GM12878 (cell line): ENCODE measurements around the gene VAV2. TPM values are rescaled to one million over a fixed set of nuclear protein-coding genes. Genes with fewer than 3 reads are reported as not detected.
A peak's percentile ranks its signal among the peaks of the same experiment; 100 is the strongest.

Experiments
- ATAC-seq: fragments of 200-7000 bp; cut with Tn5 transposase; 3 replicates; pipeline ENCODE4 v1.9.1; 2020; ENCODE audit warnings: mild to moderate bottlenecking, moderate library complexity
- BruUV-seq: library from RNA; stranded (reverse); fragments of 400-500 nt; replicated peaks from 2 replicates; lab custom pipeline; 2021; lab: Mats Ljungman, UMichigan
- CTCF ChIA-PET: fragments of 300-600 bp; sonication (Branson Sonifier 250); formaldehyde crosslinking; extraction: SDS; loops from one replicate; lab custom pipeline; 2021; ENCODE audit warnings: inconsistent platforms; lab: Yijun Ruan, JAX
- POLR2A ChIA-PET: fragments of 350-600 bp; formaldehyde crosslinking; extraction: SDS; loops from one replicate; lab custom pipeline; 2021; ENCODE audit warnings: inconsistent platforms; lab: Charles Lee
- RAD21 ChIA-PET: fragments of 300-600 bp; sonication (Branson Sonifier 250); formaldehyde crosslinking; loops from one replicate; lab custom pipeline; 2023; ENCODE audit warnings: antibody characterized with exemption; ENCODE audit not compliant: unreplicated experiment; lab: Charles Lee
- SMC1A ChIA-PET: fragments of 300-600 bp; sonication (Branson Sonifier 250); formaldehyde crosslinking; loops from one replicate; lab custom pipeline; 2023; ENCODE audit not compliant: unreplicated experiment, uncharacterized antibody; lab: Charles Lee
- DNase-seq: peaks from one replicate; pipeline ENCODE4 v3.0.0-alpha.2; 2011; ENCODE audit warnings: low read depth, low spot score
- FAIRE-seq: peaks from 3 replicates; lab custom pipeline; 2011; peaks lifted over from hg19 to GRCh38; lab: Jason Lieb, UNC
- H2AFZ ChIP-seq: 2 replicates; pipeline ENCODE4 v1.6.0; 2011; ENCODE audit warnings: low read depth, low read length, control low read depth; ENCODE audit not compliant: control insufficient read depth
- H3K27ac ChIP-seq: 2 replicates; pipeline ENCODE4 v1.5.1; 2011; ENCODE audit warnings: control low read depth; ENCODE audit not compliant: control insufficient read depth, insufficient read depth
- H3K27me3 ChIP-seq, 2 experiments: replicated peaks in 1 of 2; 2 replicates each; pipeline versions ENCODE4 v1.6.0 to v1.6.1; 2011; ENCODE audit warnings: low read length in 1 of 2; ENCODE audit not compliant: control insufficient read depth in 2 of 2, insufficient read depth in 2 of 2
- H3K36me3 ChIP-seq, 2 experiments: 2 replicates each; pipeline ENCODE4 v1.5.1; 2011; ENCODE audit warnings: low read length in 1 of 2; ENCODE audit not compliant: control insufficient read depth in 2 of 2, insufficient read depth in 2 of 2
- H3K4me1 ChIP-seq: 2 replicates; pipeline ENCODE4 v1.6.1; 2011; ENCODE audit warnings: mild to moderate bottlenecking, low read length, moderate library complexity, mixed read lengths; ENCODE audit not compliant: control insufficient read depth, insufficient read depth
- H3K4me2 ChIP-seq: 2 replicates; pipeline ENCODE4 v1.6.0; 2011; ENCODE audit warnings: control low read depth; ENCODE audit not compliant: control insufficient read depth, insufficient read depth
- H3K4me3 ChIP-seq: fragments of 200-600 bp; sonication (generic); 2 replicates; pipeline ENCODE4 v1.5.1; 2016
- H3K79me2 ChIP-seq: 2 replicates; pipeline ENCODE4 v1.6.0; 2011; ENCODE audit warnings: low read length; ENCODE audit not compliant: control insufficient read depth, insufficient read depth
- H3K9ac ChIP-seq: 2 replicates; pipeline ENCODE4 v1.8.0; 2011; ENCODE audit warnings: low read length, control low read depth, mixed read lengths; ENCODE audit not compliant: control insufficient read depth, insufficient read depth
- H3K9me3 ChIP-seq: replicated peaks from 3 replicates; pipeline ENCODE4 v1.5.1; 2011; ENCODE audit warnings: mild to moderate bottlenecking, low read length; ENCODE audit not compliant: control insufficient read depth, insufficient read depth
- H4K20me1 ChIP-seq: 2 replicates; pipeline ENCODE4 v1.6.0; 2011; ENCODE audit not compliant: control insufficient read depth, insufficient read depth
- IKZF1 ChIP-seq: fragments of 450-650 bp; conservative IDR thresholded peaks from 2 replicates; pipeline ENCODE4 v1.6.1; 2017; ENCODE audit warnings: antibody characterized with exemption, mild to moderate bottlenecking
- MEF2A ChIP-seq: IDR thresholded peaks from 2 replicates; pipeline ENCODE4 v1.6.1; 2011; ENCODE audit warnings: low read depth, mild to moderate bottlenecking, low read length, moderate library complexity; ENCODE audit not compliant: insufficient read depth
- POLR2AphosphoS2 ChIP-seq: IDR thresholded peaks from 2 replicates; pipeline ENCODE4 v1.6.1; 2011; ENCODE audit warnings: low read depth, mild to moderate bottlenecking, low read length, improper control_type of control experiment, moderate library complexity
- POLR2AphosphoS5 ChIP-seq: IDR thresholded peaks from 2 replicates; pipeline ENCODE4 v1.6.1; 2011; ENCODE audit warnings: mild to moderate bottlenecking, low read length, inconsistent platforms
- SMAD5 ChIP-seq: IDR thresholded peaks from 2 replicates; pipeline ENCODE4 v1.6.1; 2016; ENCODE audit warnings: antibody characterized with exemption, low read depth
- SPI1 ChIP-seq: IDR thresholded peaks from 2 replicates; pipeline ENCODE4 v1.6.1; 2011; ENCODE audit warnings: low read depth, mild to moderate bottlenecking, low read length, moderate library complexity, borderline replicate concordance; ENCODE audit not compliant: insufficient read depth
- TBL1XR1 ChIP-seq: IDR thresholded peaks from 2 replicates; pipeline ENCODE4 v1.6.1; 2012; ENCODE audit warnings: low read depth, low read length, improper control_type of control experiment
- YBX1 ChIP-seq: fragments of 450-650 bp; IDR thresholded peaks from 2 replicates; pipeline ENCODE4 v1.6.1; 2016; ENCODE audit warnings: antibody characterized with exemption
- WGBS: methylation state at CpG from one replicate; pipeline ENCODE4 v1.1.6; 2016; ENCODE audit warnings: low lambda C conversion rate; ENCODE audit not compliant: insufficient replicate concordance, insufficient coverage; ENCODE audit errors: missing lambda C conversion rate; 5-methylcytosine and 5-hydroxymethylcytosine counted together
- in situ Hi-C: fragments of 300-500 bp; cut with MboI; formaldehyde crosslinking; loops from 9 replicates; pipeline ENCODE4 v1.14.3; 2018; ENCODE audit warnings: mixed read lengths
- intact Hi-C: fragments of 100-400 bp; cut with micrococcal nuclease; formaldehyde crosslinking; loops from one replicate; pipeline ENCODE4 v1.14.2; 2022; ENCODE audit not compliant: unreplicated experiment
- polyA plus RNA-seq, 11 experiments: library from polyadenylated mRNA; depleted of rRNA in 4 of 11; unstranded in 6 of 11; stranded (reverse) in 5 of 11; fragments of >200 nt; fragmentation: Nextera tagmentation in 4 of 11; fragmentation: Illumina TruSeq in 1 of 11; extraction: Ambion mirVana in 4 of 11; extraction: Trizol in 1 of 11; gene quantifications; 1 replicate in 1 of 11; 2 replicates in 10 of 11; pipeline versions ENCODE4 v1.2.1 to v1.2.3, GENCODE V29; 2011 to 2016; ENCODE audit warnings: inconsistent platforms in 2 of 11, missing spikeins in 2 of 11, low read depth in 1 of 11
- total RNA-seq, 4 experiments: library from RNA; depleted of rRNA in 3 of 4; stranded (reverse); fragments of >200 nt in 3 of 4; fragmentation: Illumina TruSeq in 1 of 4; extraction: Trizol in 1 of 4; gene quantifications; 2 replicates each; pipeline versions ENCODE4 v1.2.1 to v1.2.3, GENCODE V29; 2013 to 2021
- TF ChIP-seq, protein P1 (sequence below): fragments of 450-650 bp; IDR thresholded peaks from 2 replicates; pipeline ENCODE4 v1.6.1; 2016; ENCODE audit warnings: mild to moderate bottlenecking, moderate library complexity, borderline replicate concordance
- TF ChIP-seq, protein P2 (sequence below): fragments of 450-650 bp; IDR thresholded peaks from 2 replicates; pipeline ENCODE4 v1.6.1; 2017; ENCODE audit warnings: borderline replicate concordance
- TF ChIP-seq, protein P3 (sequence below): IDR thresholded peaks from 2 replicates; pipeline ENCODE4 v1.6.1; 2011; ENCODE audit warnings: low read depth, mild to moderate bottlenecking, low read length, moderate library complexity, borderline replicate concordance; ENCODE audit errors: extremely low read depth

The VAV2 gene
- total and polyA plus RNA-seq, 10 of the 15 experiments (the other 5 are each of a cell fraction or from before 2014, with no cell fraction given) = 0.13 to 43.9 (median 16.9) TPM

DNA sequence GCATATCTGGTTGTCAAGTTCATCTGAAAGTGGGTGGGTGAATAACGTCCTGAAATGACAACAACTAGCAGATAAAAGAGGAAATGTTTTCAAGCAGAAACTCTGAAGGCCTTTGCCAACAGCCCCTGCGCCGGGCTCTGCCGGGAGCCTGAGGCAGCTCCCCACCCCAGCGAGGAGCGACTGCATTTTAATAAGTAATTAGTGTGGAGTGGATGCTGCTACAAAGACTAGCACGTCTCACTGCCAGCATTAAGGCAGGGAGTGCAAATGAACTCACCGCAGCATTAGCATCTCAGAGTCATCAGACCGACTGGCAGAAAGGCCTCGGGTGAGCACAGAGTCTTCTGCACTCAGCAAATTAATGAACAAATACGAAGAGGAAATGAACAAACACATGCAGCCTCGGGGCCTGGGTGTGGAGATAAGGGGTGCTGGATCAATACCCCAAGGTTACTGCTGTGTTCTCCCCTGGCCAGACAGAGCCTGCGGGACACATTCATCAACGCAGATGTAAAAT, 63.8 kb downstream of the VAV2 start:
- 39% methylated on average over 14 of the region's 14 CpGs for WGBS

DNA sequence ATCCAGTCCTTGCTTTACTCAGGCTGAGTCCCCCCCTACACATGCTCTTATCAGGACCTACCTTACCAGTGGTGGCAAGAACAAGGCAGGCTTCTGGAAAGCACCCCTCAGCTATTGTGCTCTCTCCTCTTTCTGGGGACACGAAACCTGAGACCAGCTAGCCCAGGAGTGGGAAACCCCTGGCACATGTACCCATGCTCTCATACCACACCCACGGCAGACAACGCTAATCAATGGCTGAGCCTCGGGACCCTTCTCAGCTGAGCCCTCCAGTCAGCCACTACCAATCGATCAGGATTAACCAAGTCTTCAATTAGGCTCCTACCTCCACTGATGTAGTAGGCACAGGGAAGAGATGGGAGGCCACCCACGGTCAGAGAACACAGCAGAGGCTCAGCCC, 65.1 kb downstream of the VAV2 start:
- Histone ChIP-seq H3K9ac (no peak overlapping the region), H3K27ac (peak overlapping the region; percentile 29), H3K36me3 (peaks cover 2 to 3% of the 10 kb centered on the region in 2 experiments; a peak in 3 of 4 replicates), H3K79me2 (peaks cover 37% of the 10 kb centered on the region), H3K9me3 (no peaks in the 10 kb centered on the region; the same call in 2 of the 3 replicates), H3K4me1 (peaks cover 11% of the 10 kb centered on the region), H3K4me3 (no peak overlapping the region), H3K4me2 (peak overlapping the region; percentile 27; the same call in 1 of the 2 replicates), H2AFZ (no peak overlapping the region), H4K20me1 (no peaks in the 10 kb centered on the region; the same call in 1 of the 2 replicates), H3K27me3 (no peaks in the 10 kb centered on the region)
- peak; percentile 49 for DNase-seq
- intact Hi-C loops = loop anchor here (2.0 kb wide), 1 partner anchor 66 kb away; the partner anchor contains the start of gene VAV2
- ChIA-PET POLR2A (interaction anchor here (0.9 to 1.8 kb wide), 3 partner anchors 10 to 41 kb away, joined by 3 to 14 read pairs (median 6); no protein-coding TSS in a partner anchor), CTCF (no interaction called here), RAD21 (no interaction called here), SMC1A (interaction anchor here (1.1 to 1.3 kb wide), 3 partner anchors 18 to 32 kb away, joined by 3 to 4 read pairs (median 3); no protein-coding TSS in a partner anchor)
- no peak for FAIRE-seq
- no TSS peak for BruUV-seq
- WGBS = 57% methylated on average over 6 of the region's 6 CpGs
- peak; percentile 95 for ATAC-seq
- in situ Hi-C loops = no loop called here
- TF ChIP-seq TBL1XR1 = no peak
- TF ChIP-seq IKZF1 = no peak
- TF ChIP-seq, protein P1, sequence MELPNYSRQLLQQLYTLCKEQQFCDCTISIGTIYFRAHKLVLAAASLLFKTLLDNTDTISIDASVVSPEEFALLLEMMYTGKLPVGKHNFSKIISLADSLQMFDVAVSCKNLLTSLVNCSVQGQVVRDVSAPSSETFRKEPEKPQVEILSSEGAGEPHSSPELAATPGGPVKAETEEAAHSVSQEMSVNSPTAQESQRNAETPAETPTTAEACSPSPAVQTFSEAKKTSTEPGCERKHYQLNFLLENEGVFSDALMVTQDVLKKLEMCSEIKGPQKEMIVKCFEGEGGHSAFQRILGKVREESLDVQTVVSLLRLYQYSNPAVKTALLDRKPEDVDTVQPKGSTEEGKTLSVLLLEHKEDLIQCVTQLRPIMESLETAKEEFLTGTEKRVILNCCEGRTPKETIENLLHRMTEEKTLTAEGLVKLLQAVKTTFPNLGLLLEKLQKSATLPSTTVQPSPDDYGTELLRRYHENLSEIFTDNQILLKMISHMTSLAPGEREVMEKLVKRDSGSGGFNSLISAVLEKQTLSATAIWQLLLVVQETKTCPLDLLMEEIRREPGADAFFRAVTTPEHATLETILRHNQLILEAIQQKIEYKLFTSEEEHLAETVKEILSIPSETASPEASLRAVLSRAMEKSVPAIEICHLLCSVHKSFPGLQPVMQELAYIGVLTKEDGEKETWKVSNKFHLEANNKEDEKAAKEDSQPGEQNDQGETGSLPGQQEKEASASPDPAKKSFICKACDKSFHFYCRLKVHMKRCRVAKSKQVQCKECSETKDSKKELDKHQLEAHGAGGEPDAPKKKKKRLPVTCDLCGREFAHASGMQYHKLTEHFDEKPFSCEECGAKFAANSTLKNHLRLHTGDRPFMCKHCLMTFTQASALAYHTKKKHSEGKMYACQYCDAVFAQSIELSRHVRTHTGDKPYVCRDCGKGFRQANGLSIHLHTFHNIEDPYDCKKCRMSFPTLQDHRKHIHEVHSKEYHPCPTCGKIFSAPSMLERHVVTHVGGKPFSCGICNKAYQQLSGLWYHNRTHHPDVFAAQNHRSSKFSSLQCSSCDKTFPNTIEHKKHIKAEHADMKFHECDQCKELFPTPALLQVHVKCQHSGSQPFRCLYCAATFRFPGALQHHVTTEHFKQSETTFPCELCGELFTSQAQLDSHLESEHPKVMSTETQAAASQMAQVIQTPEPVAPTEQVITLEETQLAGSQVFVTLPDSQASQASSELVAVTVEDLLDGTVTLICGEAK = no peak
- no peak for TF ChIP-seq POLR2AphosphoS5
- TF ChIP-seq POLR2AphosphoS2 = no peak
- TF ChIP-seq YBX1 = no peak
- TF ChIP-seq SMAD5 = no peak
- TF ChIP-seq, protein P2, sequence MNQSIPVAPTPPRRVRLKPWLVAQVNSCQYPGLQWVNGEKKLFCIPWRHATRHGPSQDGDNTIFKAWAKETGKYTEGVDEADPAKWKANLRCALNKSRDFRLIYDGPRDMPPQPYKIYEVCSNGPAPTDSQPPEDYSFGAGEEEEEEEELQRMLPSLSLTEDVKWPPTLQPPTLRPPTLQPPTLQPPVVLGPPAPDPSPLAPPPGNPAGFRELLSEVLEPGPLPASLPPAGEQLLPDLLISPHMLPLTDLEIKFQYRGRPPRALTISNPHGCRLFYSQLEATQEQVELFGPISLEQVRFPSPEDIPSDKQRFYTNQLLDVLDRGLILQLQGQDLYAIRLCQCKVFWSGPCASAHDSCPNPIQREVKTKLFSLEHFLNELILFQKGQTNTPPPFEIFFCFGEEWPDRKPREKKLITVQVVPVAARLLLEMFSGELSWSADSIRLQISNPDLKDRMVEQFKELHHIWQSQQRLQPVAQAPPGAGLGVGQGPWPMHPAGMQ = no peak
- TF ChIP-seq MEF2A = no peak

More for the DNA sequence above, 63.8 kb downstream of the VAV2 start:
- DNase-seq (no peak), ATAC-seq (no peak), FAIRE-seq (no peak)
- ChIA-PET RAD21 (no interaction called here), SMC1A (no interaction called here), CTCF (no interaction called here), POLR2A (no interaction called here)
- Histone ChIP-seq H3K79me2 (peaks cover 31% of the 10 kb centered on the region), H3K9me3 (no peaks in the 10 kb centered on the region; the same call in 2 of the 3 replicates), H3K27ac (no peak overlapping the region), H3K4me3 (no peak overlapping the region), H3K27me3 (no peaks in the 10 kb centered on the region), H3K4me1 (peaks cover 11% of the 10 kb centered on the region), H2AFZ (no peak overlapping the region), H3K4me2 (no peak overlapping the region), H3K36me3 (peaks cover 2 to 3% of the 10 kb centered on the region in 2 experiments; a peak in 3 of 4 replicates), H3K9ac (no peak overlapping the region), H4K20me1 (no peaks in the 10 kb centered on the region; the same call in 1 of the 2 replicates)
- intact Hi-C loops = no loop called here
- TF ChIP-seq, protein P3, sequence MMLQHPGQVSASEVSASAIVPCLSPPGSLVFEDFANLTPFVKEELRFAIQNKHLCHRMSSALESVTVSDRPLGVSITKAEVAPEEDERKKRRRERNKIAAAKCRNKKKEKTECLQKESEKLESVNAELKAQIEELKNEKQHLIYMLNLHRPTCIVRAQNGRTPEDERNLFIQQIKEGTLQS = no peak
- TF ChIP-seq SPI1 = peak; percentile 49; the same call in 1 of the 2 replicates
- in situ Hi-C loops = no loop called here
- BruUV-seq = no TSS peak
